Esophagus muscularis mucosa (tissue), 4 donors: ENCODE measurements around the gene KREMEN1. TPM values are rescaled to one million over a fixed set of nuclear protein-coding genes. Genes with fewer than 3 reads are reported as not detected.

Experiments used
- DNase-seq: peaks from one replicate; pipeline ENCODE4 v3.0.0-alpha.2; 2017; ENCODE audit errors: extremely low spot score
- H3K27ac ChIP-seq, 4 donors: fragments of 200-600 bp; sonication (generic); replicated peaks in 1 of 4; 1 replicate in 3 of 4; 2 replicates in 1 of 4; pipeline ENCODE4 v1.5.1; 2016 to 2019; ENCODE audit warnings: mild to moderate bottlenecking in 1 of 4
- H3K27me3 ChIP-seq, 4 donors: fragments of 200-600 bp; sonication (generic); one replicate each; pipeline versions ENCODE4 v1.5.1 to v1.6.0; 2016 to 2019
- H3K36me3 ChIP-seq, 4 donors: fragments of 200-600 bp; sonication (generic); one replicate each; pipeline ENCODE4 v1.5.1; 2016 to 2019
- H3K4me1 ChIP-seq, 4 donors: fragments of 200-600 bp; sonication (generic); one replicate each; pipeline ENCODE4 v1.5.1; 2016 to 2019
- H3K4me3 ChIP-seq, 4 donors: fragments of 200-600 bp; sonication (generic); 1 replicate in 2 of 4; 2 replicates in 2 of 4; pipeline ENCODE4 v1.5.1; 2016 to 2019; ENCODE audit warnings: mild to moderate bottlenecking in 4 of 4, moderate library complexity in 1 of 4
- H3K9me3 ChIP-seq, 4 donors: fragments of 200-600 bp; sonication (generic); 1 replicate in 3 of 4; 2 replicates in 1 of 4; pipeline ENCODE4 v1.5.1; 2016 to 2019
- EP300 ChIP-seq: sonication (generic); formaldehyde crosslinking; IDR thresholded peaks from one replicate; pipeline ENCODE4 v1.6.1; 2017; ENCODE audit warnings: antibody characterized with exemption
- POLR2A ChIP-seq: fragments of 450-650 bp; IDR thresholded peaks from one replicate; pipeline ENCODE4 v1.6.1; 2017; ENCODE audit warnings: antibody characterized with exemption, moderate library complexity, mild to moderate bottlenecking, low read depth
- POLR2AphosphoS5 ChIP-seq, 2 donors: sonication (generic); formaldehyde crosslinking; IDR thresholded peaks; one replicate each; pipeline ENCODE4 v1.6.1; 2017; ENCODE audit warnings: antibody characterized with exemption in 2 of 2
- WGBS: methylation state at CpG from one replicate; pipeline ENCODE4 v1.1.5; 2018; 5-methylcytosine and 5-hydroxymethylcytosine counted together
- intact Hi-C: fragments of 100-400 bp; cut with DNase I; formaldehyde crosslinking; loops from one replicate; pipeline ENCODE4 v1.15.1; 2023
- total RNA-seq, 4 donors: library from RNA; depleted of rRNA; stranded (reverse); fragments of >200 nt; gene quantifications; one replicate each; pipeline versions ENCODE4 v1.1.0 to v1.2.1, GENCODE V29; 2016
- TF ChIP-seq, protein P1 (sequence below), 3 experiments: fragments of 200-600 bp in 2 of 3; fragments of 450-650 bp in 1 of 3; sonication (generic) in 2 of 3; IDR thresholded peaks; one replicate each; pipeline ENCODE4 v1.5.1; 2017 to 2019; ENCODE audit warnings: antibody characterized with exemption in 3 of 3, mild to moderate bottlenecking in 2 of 3, moderate library complexity in 1 of 3

The KREMEN1 gene
- total RNA-seq, 4 donors from 2014 or later: 8.7 to 14.6 (median 12.4) TPM

DNA sequence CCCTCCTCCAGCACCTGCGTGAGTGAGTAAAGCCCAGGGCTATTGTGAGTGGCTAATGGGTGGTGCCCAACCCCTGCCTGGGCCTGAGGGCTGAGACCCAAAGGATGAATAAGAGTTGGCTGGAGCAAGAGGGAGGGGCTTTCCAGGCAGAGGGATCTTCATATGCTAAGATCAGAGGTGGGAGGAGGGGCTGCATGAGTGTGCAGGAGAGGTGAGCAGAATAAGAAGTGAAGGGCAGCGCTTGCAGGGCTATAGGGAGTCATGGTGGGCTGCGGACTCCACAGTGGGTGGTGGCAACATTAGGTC is 136.7 kb downstream of the KREMEN1 start:
- no peak overlapping the region for H3K4me3 ChIP-seq
- H3K9me3 ChIP-seq: no peaks in the 10 kb centered on the region
- WGBS: 89% methylated on average over 3 of the region's 3 CpGs
- no peak for DNase-seq
- intact Hi-C loops: no loop called here
- H3K4me1 ChIP-seq: peaks cover 4 to 16% (median 14%) of the 10 kb centered on the region in 4 donors
- H3K27ac ChIP-seq: no peak overlapping the region
- peaks cover 0 to 16% (median 9%) of the 10 kb centered on the region in 4 donors for H3K27me3 ChIP-seq
- TF ChIP-seq POLR2A (no peak), POLR2AphosphoS5 (IDR thresholded peaks at IDR 0.05) (no peak), EP300 (no peak)
- TF ChIP-seq, protein P1, sequence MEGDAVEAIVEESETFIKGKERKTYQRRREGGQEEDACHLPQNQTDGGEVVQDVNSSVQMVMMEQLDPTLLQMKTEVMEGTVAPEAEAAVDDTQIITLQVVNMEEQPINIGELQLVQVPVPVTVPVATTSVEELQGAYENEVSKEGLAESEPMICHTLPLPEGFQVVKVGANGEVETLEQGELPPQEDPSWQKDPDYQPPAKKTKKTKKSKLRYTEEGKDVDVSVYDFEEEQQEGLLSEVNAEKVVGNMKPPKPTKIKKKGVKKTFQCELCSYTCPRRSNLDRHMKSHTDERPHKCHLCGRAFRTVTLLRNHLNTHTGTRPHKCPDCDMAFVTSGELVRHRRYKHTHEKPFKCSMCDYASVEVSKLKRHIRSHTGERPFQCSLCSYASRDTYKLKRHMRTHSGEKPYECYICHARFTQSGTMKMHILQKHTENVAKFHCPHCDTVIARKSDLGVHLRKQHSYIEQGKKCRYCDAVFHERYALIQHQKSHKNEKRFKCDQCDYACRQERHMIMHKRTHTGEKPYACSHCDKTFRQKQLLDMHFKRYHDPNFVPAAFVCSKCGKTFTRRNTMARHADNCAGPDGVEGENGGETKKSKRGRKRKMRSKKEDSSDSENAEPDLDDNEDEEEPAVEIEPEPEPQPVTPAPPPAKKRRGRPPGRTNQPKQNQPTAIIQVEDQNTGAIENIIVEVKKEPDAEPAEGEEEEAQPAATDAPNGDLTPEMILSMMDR (IDR thresholded peaks at IDR 0.05): no peak
- no peaks in the 10 kb centered on the region for H3K36me3 ChIP-seq

- 94% methylated on average over 10 of the region's 11 CpGs for WGBS
- intact Hi-C loops: no loop called here
- Histone ChIP-seq H3K4me3 (no peak overlapping the region), H3K4me1 (peaks cover 3 to 8% (median 7%) of the 10 kb centered on the region in 4 donors), H3K9me3 (no peaks in the 10 kb centered on the region), H3K27ac (no peak overlapping the region), H3K27me3 (peaks cover 0 to 14% (median 9%) of the 10 kb centered on the region in 4 donors), H3K36me3 (no peaks in the 10 kb centered on the region)
- DNase-seq: no peak
- no peak for TF ChIP-seq EP300
- no peak for TF ChIP-seq POLR2A
- TF ChIP-seq POLR2AphosphoS5 (IDR thresholded peaks at IDR 0.05): no peak
- TF ChIP-seq, protein P1 (IDR thresholded peaks at IDR 0.05): no peak
These were observed 138.2 kb downstream of the KREMEN1 start for GRCh38 chr22:29211066-29211465.

GRCh38 chr22:29211466-29211865 is 138.6 kb downstream of the KREMEN1 start:
- H3K4me1 ChIP-seq: peaks cover 0 to 4% (median 3%) of the 10 kb centered on the region in 4 donors
- WGBS: 96% methylated on average over 9 of the region's 9 CpGs
- TF ChIP-seq, protein P1 (IDR thresholded peaks at IDR 0.05): no peak
- TF ChIP-seq POLR2A (no peak), POLR2AphosphoS5 (IDR thresholded peaks at IDR 0.05) (no peak), EP300 (no peak)
- no peak for DNase-seq
- peaks cover 0 to 10% (median 5%) of the 10 kb centered on the region in 4 donors for H3K27me3 ChIP-seq
- no peaks in the 10 kb centered on the region for H3K9me3 ChIP-seq
- no peak overlapping the region for H3K4me3 ChIP-seq
- no peak overlapping the region for H3K27ac ChIP-seq
- H3K36me3 ChIP-seq: no peaks in the 10 kb centered on the region
- intact Hi-C loops: no loop called here

DNA sequence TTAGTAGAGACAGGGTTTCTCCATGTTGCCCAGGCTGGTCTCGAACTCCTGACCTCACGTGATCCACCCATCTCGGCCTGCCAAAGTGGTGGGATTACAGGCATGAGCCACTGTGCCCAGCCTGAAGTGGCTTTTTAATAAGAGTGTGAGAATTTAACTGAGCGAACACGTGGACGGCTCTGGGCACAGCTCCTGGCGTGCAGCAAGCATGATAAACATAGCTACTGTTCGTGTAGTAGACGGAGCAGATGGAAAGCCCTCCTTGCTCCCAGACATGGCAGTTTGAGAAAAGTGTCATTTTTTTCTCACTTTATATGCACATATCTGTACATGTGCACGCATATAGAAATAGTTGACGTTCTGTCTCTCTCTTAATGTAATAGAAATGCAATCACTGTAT is 139.9 kb downstream of the KREMEN1 start:
- WGBS: 72% methylated on average over 11 of the region's 11 CpGs
- no peaks in the 10 kb centered on the region for H3K9me3 ChIP-seq
- intact Hi-C loops: no loop called here
- no peaks in the 10 kb centered on the region for H3K4me1 ChIP-seq
- no peaks in the 10 kb centered on the region for H3K27me3 ChIP-seq
- no peak for DNase-seq
- H3K4me3 ChIP-seq: no peak overlapping the region
- no peaks in the 10 kb centered on the region for H3K36me3 ChIP-seq
- no peak overlapping the region for H3K27ac ChIP-seq
- TF ChIP-seq, protein P1 (IDR thresholded peaks at IDR 0.05): no peak
- TF ChIP-seq POLR2AphosphoS5 (IDR thresholded peaks at IDR 0.05) (no peak), POLR2A (no peak), EP300 (no peak)

GRCh38 chr22:29213493-29213892 is 140.7 kb downstream of the KREMEN1 start:
- no peak for TF ChIP-seq EP300
- TF ChIP-seq, protein P1 (IDR thresholded peaks at IDR 0.05): no peak
- TF ChIP-seq POLR2A: no peak
- TF ChIP-seq POLR2AphosphoS5 (IDR thresholded peaks at IDR 0.05): no peak
- Histone ChIP-seq H3K27ac (no peak overlapping the region), H3K36me3 (no peaks in the 10 kb centered on the region), H3K4me3 (no peak overlapping the region), H3K27me3 (no peaks in the 10 kb centered on the region), H3K9me3 (no peaks in the 10 kb centered on the region), H3K4me1 (no peaks in the 10 kb centered on the region)
- 90% methylated on average over 2 of the region's 9 CpGs for WGBS
- no peak for DNase-seq
- intact Hi-C loops: no loop called here
